ENCODE measurements around the gene TTLL6.
"Not testable (repeated sequence)": the region's sequence is repeated elsewhere in the genome, so short reads cannot be mapped to it uniquely, and the experiment has no call there.

TTLL6 gene

DNA sequence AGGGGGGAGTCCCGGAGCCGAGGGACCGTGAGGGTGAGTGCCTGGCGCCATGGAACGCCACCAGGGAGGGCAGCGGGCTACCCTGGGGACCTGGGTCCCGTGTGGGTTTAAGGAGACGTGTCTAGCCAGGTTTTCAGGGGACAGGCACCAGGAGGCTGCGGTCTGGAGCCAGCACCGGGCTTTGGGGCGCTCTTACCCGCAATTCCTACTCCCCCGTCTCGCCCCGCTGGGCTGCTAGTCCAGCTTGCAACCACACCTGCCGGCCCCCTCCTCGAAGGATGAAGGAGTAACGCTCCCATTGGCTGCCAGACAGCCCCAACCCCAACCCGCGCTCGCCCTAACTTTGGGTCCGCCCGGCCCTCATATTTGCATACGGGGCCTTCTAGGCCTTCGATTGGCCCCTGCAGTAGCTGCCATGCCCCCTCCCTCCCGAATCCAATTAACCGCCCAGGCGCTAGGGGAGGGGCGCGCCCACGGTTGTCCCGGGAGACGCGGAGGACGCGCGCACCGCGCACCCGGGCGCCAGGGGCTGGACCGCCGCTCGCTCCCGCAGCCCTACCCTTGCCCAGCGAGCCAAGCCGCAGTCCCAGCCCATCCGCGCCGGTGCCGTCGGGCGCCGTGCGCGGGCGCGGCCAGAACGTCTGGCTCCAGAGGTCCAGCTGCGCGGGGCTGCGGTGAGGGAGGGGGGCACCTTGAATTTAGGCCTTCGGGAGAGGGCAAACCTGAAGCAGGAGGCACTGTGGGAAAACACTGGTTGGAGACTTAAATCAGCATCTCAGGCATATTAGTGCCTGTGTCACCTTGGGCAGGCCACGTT lies at the start of gene TTLL6:
Gene TTLL6 (minus strand): TSS at position 456 of the 817 bp plus-strand sequence. CDS start 157 bp downstream, at position 299.
- peak; percentile 41 for DNase-seq (ENCODE audit: low spot score)

DNA sequence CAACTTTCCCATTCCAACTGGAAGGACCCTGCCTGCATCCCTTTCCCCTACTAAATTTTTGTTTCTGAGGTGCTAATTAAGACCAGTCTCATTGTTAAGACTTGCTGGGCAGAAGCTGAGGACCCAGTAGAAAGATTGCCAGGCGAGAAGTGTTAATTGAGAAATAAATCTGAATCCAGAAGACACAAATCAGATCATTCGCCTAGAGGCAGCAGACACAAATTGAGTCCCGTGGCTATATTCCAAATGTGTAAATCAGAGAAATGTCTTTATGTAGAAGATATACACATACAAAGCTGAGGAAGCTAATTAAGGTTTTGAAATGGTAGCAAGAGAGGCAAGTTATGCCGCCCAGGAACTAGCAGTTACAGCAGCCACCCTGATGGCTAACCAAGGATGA lies 43.4 kb upstream of the TTLL6 start:
- no peak for DNase-seq (ENCODE audit: low spot score)

DNA sequence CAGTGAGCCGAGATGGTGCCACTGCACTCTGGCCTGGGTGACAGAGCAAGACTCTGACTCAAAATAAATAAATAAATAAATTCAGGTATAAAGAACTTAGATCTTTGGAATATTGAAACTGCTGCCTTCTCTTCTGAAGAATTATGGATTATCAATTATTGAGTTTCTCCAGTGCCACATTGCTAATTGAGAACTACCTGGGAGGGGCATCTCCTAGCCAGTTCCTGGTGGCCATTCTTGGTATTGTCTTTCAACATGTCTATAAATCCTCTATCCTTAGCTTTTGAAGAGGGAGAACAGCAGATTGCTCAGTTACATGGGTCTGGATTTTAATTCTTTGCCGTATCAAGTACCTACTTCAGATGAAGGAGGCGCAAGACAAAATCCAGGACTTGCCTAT lies 43.0 kb upstream of the TTLL6 start:
- no peak for DNase-seq (ENCODE audit: low spot score)

- DNase-seq (ENCODE audit: low spot score), result no peak
Measured at GRCh38 chr17:48856122-48856821, 39.2 kb upstream of the TTLL6 start.

DNA sequence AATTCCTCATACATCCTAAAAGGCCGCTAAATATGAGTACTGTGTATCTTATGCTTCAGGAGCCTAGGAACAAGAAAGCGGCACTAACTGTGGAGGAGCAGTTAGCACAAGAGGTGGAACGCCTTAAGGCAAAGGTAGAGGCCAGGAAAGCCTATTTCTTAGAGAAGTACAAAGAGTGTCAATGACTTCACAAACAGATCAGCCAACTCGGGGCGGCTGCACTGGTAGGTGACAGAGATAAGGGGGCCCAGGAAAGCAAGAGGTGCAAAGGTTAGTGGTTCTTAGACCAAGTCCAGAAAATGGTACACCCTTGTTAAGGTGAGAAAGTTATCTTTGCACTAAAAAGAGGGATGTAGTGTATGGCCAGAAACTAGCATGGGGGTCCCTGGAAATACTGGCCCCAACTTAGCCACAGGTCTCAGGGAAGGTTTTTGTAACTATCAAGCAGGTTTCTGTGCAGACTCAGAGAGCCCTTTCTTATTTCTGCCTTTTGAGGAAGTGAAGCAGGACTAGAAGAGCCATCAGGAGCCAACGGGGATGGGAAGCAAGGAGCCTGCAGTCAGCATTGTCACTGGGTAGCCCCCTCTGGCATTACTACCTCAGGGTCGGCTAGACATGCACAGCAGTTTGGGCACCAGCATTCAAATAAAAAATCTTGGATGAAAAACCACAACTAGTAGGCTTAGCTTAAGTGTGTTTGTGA lies 37.9 kb upstream of the TTLL6 start:
- DNase-seq (ENCODE audit: low spot score), result no peak

- DNase-seq (ENCODE audit: low spot score), result no peak
Measured at GRCh38 chr17:48850792-48851323, 33.8 kb upstream of the TTLL6 start.

DNA sequence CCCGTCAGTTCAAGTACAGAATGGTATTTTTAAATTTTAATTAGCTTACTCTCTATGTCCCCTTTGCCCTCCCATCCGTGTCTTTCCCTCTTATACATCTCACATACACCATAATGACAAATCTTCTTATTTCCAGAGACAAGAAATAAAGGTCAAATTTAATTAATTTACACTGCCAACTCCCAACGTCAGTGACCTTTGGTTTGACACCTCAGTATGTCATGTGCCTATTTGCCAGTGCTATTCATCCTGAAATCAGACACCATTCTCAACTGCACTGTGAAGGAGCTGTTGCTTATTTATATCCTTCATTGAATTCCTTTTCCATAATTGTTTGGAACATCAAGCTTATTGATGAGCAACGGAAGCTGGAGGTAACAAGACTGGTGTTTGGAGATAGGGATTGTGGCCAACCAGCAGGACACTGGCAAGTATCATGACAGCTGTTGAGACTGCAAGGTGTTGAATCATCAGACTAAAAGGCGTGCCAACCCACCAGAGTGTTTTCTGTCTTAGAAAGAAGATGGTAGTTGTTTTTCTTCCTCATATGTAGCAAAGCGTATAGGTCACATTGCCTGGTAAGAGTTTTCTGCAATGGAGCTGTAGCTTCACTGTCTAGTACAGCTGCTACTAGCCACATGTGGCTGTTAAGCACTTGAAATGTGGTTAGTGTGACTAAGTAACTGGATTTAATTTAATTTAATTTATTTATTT lies 26.3 kb upstream of the TTLL6 start:
- DNase-seq (ENCODE audit: low spot score), result no peak

DNA sequence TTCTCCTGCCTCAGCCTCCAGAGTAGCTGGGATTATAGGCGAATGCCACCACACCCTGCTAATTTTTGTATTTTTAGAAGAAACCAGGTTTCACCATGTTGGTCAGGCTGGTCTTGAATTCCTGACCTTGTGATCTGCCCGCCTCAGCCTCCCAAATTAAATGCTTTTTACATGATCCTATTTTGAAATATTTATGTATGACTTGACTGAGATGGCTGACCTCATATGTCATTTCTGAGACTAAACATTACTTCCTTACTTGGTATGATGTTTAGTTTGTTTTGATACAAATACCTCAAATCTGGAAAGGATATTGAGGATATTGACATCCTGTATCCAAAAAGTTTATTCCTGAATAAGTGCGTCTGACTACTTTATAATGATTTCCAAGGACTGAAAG lies 25.7 kb upstream of the TTLL6 start:
- DNase-seq (ENCODE audit: low spot score), result no peak

DNA sequence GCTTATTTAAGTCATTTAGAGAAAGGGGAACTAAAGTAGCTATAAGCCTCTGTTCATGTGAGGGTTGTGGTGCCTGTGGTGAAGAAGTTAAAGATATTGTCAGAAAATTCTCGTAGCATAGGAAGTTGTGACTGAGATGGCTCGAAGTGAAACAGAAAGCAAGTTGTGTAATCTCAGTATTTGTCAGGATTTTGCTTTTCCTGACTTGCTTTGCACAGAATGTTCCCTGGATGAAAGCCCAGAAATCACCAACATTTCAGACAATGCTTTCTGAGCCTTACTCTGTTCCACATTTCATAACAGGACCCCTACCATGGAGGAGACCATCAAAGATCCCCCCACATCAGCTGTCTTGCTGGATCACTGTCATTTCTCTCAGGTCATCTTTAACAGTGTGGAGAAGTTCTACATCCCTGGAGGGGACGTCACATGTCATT lies 24.4 kb upstream of the TTLL6 start:
- peak; percentile 39 for DNase-seq (ENCODE audit: low spot score)

GRCh38 chr17:48840441-48840840 lies 23.4 kb upstream of the TTLL6 start:
- no peak for DNase-seq (ENCODE audit: low spot score)

DNA sequence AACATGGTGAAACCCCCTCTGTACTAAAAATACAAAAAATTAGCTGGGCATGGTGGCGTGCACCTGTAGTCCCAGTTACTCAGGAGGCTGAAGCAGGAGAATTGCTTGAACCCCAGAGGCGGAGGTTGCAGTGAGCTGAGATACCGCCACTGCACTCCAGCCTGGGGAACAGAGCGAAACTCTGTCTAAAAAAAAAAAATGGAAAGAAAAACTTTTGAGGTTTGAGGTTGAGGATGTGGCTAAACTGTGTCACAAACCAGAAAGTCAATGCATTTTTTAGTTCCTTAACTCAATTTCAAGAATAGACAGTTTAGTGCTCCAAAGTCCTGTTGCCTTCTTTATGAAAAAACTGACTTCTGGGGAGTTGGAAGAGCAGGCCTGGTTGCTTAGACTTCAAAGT lies 20.4 kb upstream of the TTLL6 start:
- not testable (repeated sequence) for DNase-seq (ENCODE audit: low spot score)

DNA sequence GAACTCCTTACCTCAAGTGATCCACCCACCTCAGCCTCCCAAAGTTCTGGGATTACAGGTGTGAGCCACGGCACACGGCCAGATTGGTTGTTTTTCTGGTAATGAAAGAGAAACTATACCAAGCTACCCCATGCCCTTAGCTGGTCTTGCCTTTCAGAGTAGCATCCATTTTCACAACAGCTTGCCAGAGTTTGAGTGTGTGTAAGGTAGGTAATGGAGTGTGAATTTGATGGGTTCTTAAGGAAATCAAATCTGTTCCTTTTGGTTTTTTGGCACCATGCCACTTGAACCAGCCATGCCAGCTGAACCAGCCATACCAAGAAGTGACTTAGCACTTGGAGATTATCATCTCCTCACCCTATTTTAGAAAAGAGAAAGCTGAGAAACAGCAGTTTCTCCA lies 18.9 kb upstream of the TTLL6 start:
- DNase-seq (ENCODE audit: low spot score), result no peak

GRCh38 chr17:48834973-48835372 lies 17.9 kb upstream of the TTLL6 start:
- no peak for DNase-seq (ENCODE audit: low spot score)

- DNase-seq (ENCODE audit: low spot score), result no peak
Measured at GRCh38 chr17:48831549-48831883, 14.5 kb upstream of the TTLL6 start.

DNA sequence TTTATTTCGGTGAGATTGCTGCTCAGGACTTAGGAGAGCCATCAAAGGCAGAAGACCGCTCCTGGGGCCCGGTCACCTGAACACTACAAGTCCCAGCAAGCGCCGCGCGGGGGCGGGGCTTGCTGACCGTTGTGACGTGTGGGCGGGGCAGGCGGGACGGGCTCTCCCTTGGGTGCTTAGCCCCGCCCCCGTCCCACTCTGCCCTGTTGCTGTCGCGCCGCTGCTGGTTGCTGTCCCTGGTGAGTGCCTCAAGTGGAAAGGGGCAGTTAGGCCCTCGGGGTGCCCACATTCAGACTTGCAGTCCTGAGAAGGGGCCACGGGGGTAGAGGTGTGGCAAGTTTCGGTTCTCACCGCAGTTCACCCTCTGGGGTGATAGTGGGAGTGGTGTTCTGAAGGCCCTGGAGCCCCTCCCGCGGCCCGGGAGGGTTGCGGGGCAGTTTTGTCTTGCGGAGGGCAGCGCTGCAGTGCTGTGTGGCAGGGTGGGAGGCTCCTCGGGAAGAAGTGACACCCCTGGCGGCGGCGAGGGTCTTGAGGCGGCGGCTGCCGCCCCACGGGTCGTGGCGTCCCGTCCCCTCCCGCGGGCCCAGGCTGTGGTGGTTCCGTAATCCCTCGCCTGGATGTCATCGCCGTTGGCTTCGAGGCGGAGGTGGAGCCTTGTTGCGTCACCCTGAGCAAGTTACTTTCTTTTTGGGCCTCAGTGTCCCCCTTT lies 14.0 kb upstream of the TTLL6 start, which contains the start of gene CALCOCO2:
Gene CALCOCO2 (plus strand): TSS at position 196 of the 709 bp plus-strand sequence. CDS start 10,673 bp downstream, outside the sequence.
- DNase-seq (ENCODE audit: low spot score), result peak; percentile 89

GRCh38 chr17:48825446-48826381 lies 8.7 kb upstream of the TTLL6 start:
- no peak for DNase-seq (ENCODE audit: low spot score)

DNA sequence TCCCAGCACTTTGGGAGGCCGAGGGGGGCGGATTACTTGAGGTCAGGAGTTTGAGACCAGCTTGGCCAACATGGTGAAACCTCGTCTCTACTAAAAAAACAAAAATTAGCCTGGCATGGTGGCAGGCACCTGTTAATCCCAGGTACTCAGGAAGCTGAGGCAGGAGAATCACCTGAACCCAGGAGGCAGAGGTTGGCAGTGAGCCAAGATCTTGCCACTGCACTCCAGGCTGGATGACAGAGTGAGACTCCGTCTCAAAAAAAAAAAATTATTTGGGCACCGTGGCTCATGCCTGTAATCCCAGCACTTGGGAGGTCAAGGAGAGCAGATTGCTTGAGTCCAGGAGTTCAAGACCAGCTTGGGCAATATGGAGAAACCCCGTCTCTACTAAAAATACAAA lies 3.9 kb upstream of the TTLL6 start:
- not testable (repeated sequence) for DNase-seq (ENCODE audit: low spot score)

DNA sequence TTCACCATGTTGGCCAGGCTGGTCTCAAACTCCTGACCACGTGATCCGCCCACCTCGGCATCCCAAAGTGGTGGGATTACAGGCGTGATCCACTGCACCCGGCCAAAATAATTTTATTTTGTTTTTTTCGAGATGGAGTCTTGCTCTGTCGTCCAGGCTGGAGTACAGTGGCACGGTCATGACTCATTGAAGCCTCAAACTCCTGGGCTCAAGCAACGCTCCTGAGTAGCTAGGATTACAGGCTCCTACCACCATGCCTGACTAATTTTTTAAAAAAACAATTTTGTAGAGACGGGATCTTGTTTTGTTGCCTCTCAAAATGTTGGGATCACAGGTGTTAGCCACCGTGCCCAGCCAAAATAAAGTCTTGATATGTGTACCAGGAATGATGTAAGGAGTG lies 2.4 kb upstream of the TTLL6 start:
- no peak for DNase-seq (ENCODE audit: low spot score)

GRCh38 chr17:48818361-48818841 lies 1.4 kb upstream of the TTLL6 start:
- no peak for DNase-seq (ENCODE audit: low spot score)

GRCh38 chr17:48816438-48816773 lies 623 bp downstream of the TTLL6 start:
- DNase-seq (ENCODE audit: low spot score), result no peak
